GM21529 (cell line): Measurements from ENCODE around the gene FRMD4B.
"Not testable (repeated sequence)": the region's sequence is repeated elsewhere in the genome, so short reads cannot be mapped to it uniquely, and the experiment has no call there.

ENCODE experiments used
- ATAC-seq: cut with Tn5 transposase; IDR thresholded peaks from one replicate; pipeline ENCODE4 v1.9.1; 2021; ENCODE audit not compliant: unreplicated experiment

The FRMD4B gene

DNA sequence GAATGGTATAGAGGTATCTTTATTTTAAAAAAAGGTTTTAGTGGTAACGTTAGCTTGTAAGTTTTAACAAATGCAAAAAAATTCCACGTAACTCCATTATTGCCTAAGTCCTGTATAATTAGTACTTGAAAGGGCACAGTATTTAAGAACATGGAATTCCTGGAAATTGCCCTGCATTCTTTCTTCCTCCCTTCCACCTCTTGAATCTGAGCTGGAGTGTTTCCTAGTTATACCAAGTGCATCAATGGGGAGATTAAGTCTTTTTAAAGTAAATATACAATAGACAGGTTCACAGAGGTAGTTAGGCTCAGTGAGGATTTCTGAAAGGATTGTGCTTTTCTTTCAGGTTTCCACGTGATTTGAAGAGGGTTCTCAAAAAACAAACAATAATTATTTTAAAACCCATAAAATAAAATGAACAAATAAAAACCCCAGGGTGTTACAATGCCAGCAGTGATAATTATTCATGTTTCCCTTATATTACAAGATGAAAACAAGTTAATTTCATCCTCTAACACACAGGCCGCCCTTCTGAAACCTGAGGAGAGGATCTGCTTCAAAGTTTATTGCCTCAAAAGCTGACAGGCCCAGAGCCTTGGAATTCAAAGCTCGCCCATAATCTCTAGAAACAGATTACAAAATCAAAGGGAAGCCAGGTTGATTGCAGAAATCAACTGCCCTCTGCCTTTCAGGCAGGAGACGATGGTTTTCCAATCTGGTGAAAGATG is 134.6 kb downstream of the FRMD4B start:
- ATAC-seq = no peak

GRCh38 chr3:69250014-69250413 is 135.9 kb downstream of the FRMD4B start:
- no peak for ATAC-seq

DNA sequence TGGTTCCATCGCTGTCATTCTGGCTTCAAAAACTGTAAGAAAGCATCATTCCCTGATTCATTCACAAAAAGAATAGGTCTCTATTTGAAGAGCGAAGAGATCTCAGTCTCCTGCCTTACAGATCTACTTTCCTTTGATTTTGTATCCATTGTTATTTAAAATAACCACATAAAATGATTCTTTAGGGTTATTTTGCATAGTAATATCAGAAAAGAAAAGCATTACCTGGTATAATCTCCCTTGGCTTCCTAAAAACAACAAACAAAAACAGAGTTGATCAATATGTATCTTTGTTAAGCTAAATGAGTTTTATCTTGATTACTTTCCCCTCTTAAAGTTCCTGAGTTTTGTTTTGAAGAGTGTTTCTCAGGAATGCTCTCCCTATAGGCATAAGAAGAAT is 136.9 kb downstream of the FRMD4B start:
- no peak for ATAC-seq

DNA sequence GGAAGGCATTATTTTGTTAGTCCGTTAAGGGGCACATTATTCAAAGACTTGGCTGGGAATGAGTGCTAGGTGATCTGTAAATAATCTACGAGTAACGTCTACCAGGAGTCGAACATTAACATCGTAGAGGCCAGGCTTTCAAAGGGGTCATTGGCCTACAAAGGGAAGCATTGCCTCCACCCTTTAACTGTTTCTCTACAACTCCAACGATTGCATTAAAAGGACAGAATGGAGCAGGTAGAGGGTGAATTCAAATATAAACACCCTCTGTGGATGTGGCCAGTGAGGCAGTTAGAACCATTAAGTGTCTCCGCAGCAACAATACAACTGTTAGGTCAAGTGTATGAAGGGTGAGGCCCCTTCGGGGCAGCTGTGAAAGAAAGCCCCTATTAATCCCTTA is 137.5 kb downstream of the FRMD4B start:
- no peak for ATAC-seq

DNA sequence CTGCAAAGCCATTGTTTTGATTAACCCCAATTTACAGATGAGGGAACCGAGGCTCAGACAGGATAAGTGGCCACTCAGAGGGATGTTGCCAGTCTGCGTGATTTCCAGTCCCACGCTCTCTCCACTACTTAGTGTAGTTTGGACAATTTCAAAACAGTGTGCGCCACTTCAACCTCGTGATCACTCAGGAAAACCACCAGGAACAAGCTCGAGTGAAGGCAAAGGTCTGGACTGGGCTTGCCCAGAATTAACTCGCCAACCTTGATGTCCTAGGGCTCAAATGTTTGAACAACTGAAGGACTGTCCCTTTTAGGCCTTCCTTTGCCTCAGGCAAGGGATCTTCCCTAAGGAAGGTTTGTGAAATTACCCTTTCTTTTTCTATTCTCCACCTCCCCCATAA is 139.3 kb downstream of the FRMD4B start:
- ATAC-seq = no peak

- no peak for ATAC-seq
Measured at GRCh38 chr3:69244039-69244438, 141.8 kb downstream of the FRMD4B start.

DNA sequence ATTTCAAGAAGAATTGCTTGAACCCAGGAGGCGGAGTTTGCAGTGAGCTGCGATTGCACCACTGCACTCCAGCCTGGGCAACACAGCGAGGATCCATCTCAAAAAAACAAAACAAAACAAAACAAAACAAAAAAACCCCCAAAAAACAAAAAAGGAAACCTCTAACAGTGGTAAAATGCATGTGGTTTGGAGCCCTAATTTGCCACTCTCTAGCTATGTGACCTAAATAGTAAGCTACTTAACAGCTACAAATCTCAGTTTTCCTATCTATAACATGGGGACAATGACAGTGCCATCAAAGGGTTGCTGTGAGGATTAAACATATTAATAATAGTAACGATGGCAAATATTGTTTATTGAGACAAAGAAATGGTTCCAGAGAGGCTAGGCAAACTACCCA is 144.1 kb downstream of the FRMD4B start:
- ATAC-seq = no peak

GRCh38 chr3:69240651-69241568 is 145.0 kb downstream of the FRMD4B start:
- ATAC-seq = no peak

GRCh38 chr3:69239063-69239462 is 146.8 kb downstream of the FRMD4B start:
- no peak for ATAC-seq

- ATAC-seq = no peak
Measured at GRCh38 chr3:69236812-69237707, 148.8 kb downstream of the FRMD4B start.

DNA sequence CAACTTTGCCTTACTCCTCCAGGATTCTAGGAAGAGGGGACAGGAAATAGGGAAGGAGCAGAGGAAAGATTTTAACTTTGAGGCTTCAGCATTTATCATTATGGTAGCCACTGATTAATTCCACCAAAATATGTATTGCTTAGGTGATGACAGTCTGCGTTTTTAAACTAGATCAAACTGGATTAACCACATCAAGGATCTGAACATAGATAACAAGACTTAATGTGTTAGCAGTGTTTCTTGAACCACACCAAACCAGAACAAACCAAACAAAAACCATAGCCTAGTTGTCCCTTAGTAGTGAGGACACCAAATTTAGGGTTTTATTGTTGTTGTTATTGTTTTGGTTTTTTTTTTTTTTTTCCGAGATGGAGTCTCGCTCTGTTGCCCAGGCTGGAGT is 150.0 kb downstream of the FRMD4B start:
- no peak for ATAC-seq

GRCh38 chr3:69235227-69235626 is 150.7 kb downstream of the FRMD4B start:
- not testable (repeated sequence) for ATAC-seq

GRCh38 chr3:69232482-69232881 is 153.4 kb downstream of the FRMD4B start:
- ATAC-seq = no peak

- ATAC-seq = no peak
Measured at GRCh38 chr3:69231929-69232440, 153.9 kb downstream of the FRMD4B start.

DNA sequence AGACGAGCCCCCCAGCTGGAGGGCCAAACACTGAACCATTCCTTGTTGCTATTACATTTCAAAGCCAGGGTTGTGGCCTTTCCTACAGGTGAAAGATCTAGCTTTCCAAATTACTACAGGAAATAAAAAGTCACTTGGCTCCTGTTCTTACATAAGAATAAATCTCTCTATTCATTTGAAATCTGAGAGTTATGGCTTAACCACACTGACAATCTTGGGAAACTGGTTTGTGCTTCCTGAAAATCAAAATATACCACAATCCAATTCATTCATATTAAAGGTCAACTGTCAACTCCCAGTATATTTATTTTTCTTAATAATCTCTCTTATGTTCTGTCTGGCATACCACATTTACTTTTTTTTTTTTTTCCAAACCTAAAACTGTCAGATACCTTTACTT is 159.8 kb downstream of the FRMD4B start:
- no peak for ATAC-seq

- ATAC-seq = no peak
Measured at GRCh38 chr3:69219101-69219708, 166.7 kb downstream of the FRMD4B start.

DNA sequence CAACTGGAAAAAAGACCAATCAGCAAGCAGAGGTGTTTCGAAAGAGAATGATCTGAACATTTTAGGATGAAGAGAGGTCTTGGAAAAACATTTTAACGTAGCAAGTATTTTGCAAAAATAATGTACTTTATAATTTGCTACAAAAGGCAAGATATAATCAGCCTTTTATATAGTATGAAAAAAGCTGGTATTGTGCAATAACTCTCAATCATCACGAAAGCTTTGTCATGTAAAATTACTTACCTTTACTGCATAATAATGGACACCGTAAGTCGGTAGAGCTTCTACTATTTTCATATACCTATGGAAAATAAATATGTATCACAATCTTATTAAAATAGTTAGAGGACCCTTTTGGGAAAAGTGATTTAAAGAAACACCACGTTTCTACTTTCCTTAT is 167.8 kb downstream of the FRMD4B start:
- ATAC-seq = no peak

GRCh38 chr3:69216981-69217380 is 168.9 kb downstream of the FRMD4B start:
- ATAC-seq = no peak

- no peak for ATAC-seq
Measured at GRCh38 chr3:69214241-69214640, 171.6 kb downstream of the FRMD4B start.

- peak; percentile 91 for ATAC-seq
Measured at GRCh38 chr3:69212411-69213160, 173.3 kb downstream of the FRMD4B start.
